K562 (cell line): Measurements from ENCODE around the gene TFAP2A. TPM values are rescaled to one million over a fixed set of nuclear protein-coding genes. Genes with fewer than 3 reads are reported as not detected.

Experiments
- ARHGAP35 ChIP-seq: fragments of 450-650 bp; IDR thresholded peaks from 2 replicates; pipeline ENCODE4 v1.6.1; 2018; ENCODE audit not compliant: partially characterized antibody
- BMI1 ChIP-seq: fragments of 150-350 bp; IDR thresholded peaks from 2 replicates; pipeline ENCODE4 v1.6.1; 2014; ENCODE audit warnings: low read length
- BRD9 ChIP-seq: fragments of 450-650 bp; IDR thresholded peaks from 2 replicates; pipeline ENCODE4 v1.6.1; 2018; ENCODE audit warnings: low read depth; ENCODE audit not compliant: partially characterized antibody
- EZH2 ChIP-seq: IDR thresholded peaks from 2 replicates; pipeline ENCODE4 v1.6.1; 2012; ENCODE audit warnings: low read depth, mild to moderate bottlenecking, inconsistent platforms, low read length, borderline replicate concordance
- FIP1L1 ChIP-seq: fragments of 200-400 bp; formaldehyde crosslinking; IDR thresholded peaks from 2 replicates; pipeline ENCODE4 v1.6.1; 2018; ENCODE audit warnings: mild to moderate bottlenecking, low read depth, low read length; ENCODE audit not compliant: poor library complexity, severe bottlenecking
- GABPB1 ChIP-seq: sonication (generic); formaldehyde crosslinking; IDR thresholded peaks from 2 replicates; pipeline ENCODE4 v1.8.0; 2022; ENCODE audit warnings: mild to moderate bottlenecking, missing genetic modification reagents
- GATAD2B ChIP-seq: fragments of 450-650 bp; IDR thresholded peaks from 2 replicates; pipeline ENCODE4 v1.6.1; 2017; ENCODE audit warnings: mild to moderate bottlenecking, borderline replicate concordance
- MAFG ChIP-seq: fragments of 450-650 bp; conservative IDR thresholded peaks from 2 replicates; pipeline ENCODE4 v1.6.1; 2016; ENCODE audit warnings: missing genetic modification characterization, missing compliant biosample characterization
- MYC ChIP-seq, 2 experiments: fragments of 250-450 bp in 1 of 2; sonication (Bioruptor Pico) in 1 of 2; IDR thresholded peaks; 2 replicates each; pipeline versions ENCODE4 v1.5.1 to v1.6.1; 2012 to 2021; ENCODE audit warnings: low read depth in 2 of 2, borderline replicate concordance in 1 of 2, improper control_type of control experiment in 1 of 2, low read length in 1 of 2, mild to moderate bottlenecking in 1 of 2, moderate library complexity in 1 of 2
- PHB ChIP-seq: fragments of 250-450 bp; sonication (Bioruptor Pico); IDR thresholded peaks from 2 replicates; pipeline ENCODE4 v1.5.0; 2021
- RBM15 ChIP-seq: fragments of 200-400 bp; formaldehyde crosslinking; IDR thresholded peaks from 2 replicates; pipeline ENCODE4 v1.6.1; 2018; ENCODE audit warnings: mild to moderate bottlenecking, low read length, moderate library complexity; ENCODE audit not compliant: insufficient read depth
- SMARCE1 ChIP-seq: fragments of 450-650 bp; IDR thresholded peaks from 2 replicates; pipeline ENCODE4 v1.7.1; 2016; ENCODE audit warnings: mild to moderate bottlenecking
- ZNF23 ChIP-seq: fragments of 250-450 bp; sonication (Bioruptor Pico); IDR thresholded peaks from 2 replicates; pipeline ENCODE4 v1.4.0; 2020; ENCODE audit warnings: mild to moderate bottlenecking
- ZNF384 ChIP-seq: IDR thresholded peaks from 2 replicates; pipeline ENCODE4 v1.6.1; 2012; ENCODE audit warnings: low read depth, low read length, improper control_type of control experiment
- polyA plus RNA-seq, 8 experiments: library from polyadenylated mRNA; depleted of rRNA in 4 of 8; stranded (reverse) in 5 of 8; unstranded in 3 of 8; fragments of >200 nt; fragmentation: Nextera tagmentation in 2 of 8; fragmentation: Illumina TruSeq in 1 of 8; extraction: Ambion mirVana in 2 of 8; extraction: Trizol in 1 of 8; gene quantifications; 2 replicates each; pipeline versions ENCODE4 v1.2.1 to v1.2.3, GENCODE V29; 2011 to 2014; ENCODE audit warnings: inconsistent platforms in 1 of 8, missing spikeins in 1 of 8
- total RNA-seq, 7 experiments: library from RNA; depleted of rRNA in 6 of 7; stranded (reverse); fragments of >200 nt in 6 of 7; fragmentation: Illumina TruSeq in 2 of 7; extraction: Trizol in 2 of 7; gene quantifications; 2 replicates each; pipeline versions ENCODE4 v1.2.1 to v1.2.3, GENCODE V29; 2011 to 2021; ENCODE audit warnings: low replicate concordance in 1 of 7
- TF ChIP-seq, protein P1 (sequence below): fragments of 250-450 bp; sonication (Bioruptor Pico); IDR thresholded peaks from 2 replicates; pipeline ENCODE4 v1.8.0; 2021; ENCODE audit warnings: borderline replicate concordance, mild to moderate bottlenecking, moderate library complexity; ENCODE audit not compliant: poor library complexity, severe bottlenecking
- TF ChIP-seq, protein P2 (sequence below): fragments of 450-650 bp; IDR thresholded peaks from 2 replicates; pipeline ENCODE4 v1.6.1; 2016; ENCODE audit warnings: borderline replicate concordance
- TF ChIP-seq, protein P3 (sequence below): sonication (generic); formaldehyde crosslinking; IDR thresholded peaks from 2 replicates; pipeline ENCODE4 v1.8.0; 2022; ENCODE audit warnings: mild to moderate bottlenecking, missing genetic modification reagents
- TF ChIP-seq, protein P4 (sequence below): fragments of 200-800 bp; sonication (Bioruptor generic); IDR thresholded peaks from 2 replicates; pipeline ENCODE4 v1.6.1; 2016; ENCODE audit warnings: missing genetic modification characterization, missing compliant biosample characterization

TFAP2A gene
- total and polyA plus RNA-seq, 9 of the 15 experiments (the other 6 are each of a cell fraction or from before 2014, with no cell fraction given): 0.14 to 0.53 (median 0.19) TPM; not detected in 1

DNA sequence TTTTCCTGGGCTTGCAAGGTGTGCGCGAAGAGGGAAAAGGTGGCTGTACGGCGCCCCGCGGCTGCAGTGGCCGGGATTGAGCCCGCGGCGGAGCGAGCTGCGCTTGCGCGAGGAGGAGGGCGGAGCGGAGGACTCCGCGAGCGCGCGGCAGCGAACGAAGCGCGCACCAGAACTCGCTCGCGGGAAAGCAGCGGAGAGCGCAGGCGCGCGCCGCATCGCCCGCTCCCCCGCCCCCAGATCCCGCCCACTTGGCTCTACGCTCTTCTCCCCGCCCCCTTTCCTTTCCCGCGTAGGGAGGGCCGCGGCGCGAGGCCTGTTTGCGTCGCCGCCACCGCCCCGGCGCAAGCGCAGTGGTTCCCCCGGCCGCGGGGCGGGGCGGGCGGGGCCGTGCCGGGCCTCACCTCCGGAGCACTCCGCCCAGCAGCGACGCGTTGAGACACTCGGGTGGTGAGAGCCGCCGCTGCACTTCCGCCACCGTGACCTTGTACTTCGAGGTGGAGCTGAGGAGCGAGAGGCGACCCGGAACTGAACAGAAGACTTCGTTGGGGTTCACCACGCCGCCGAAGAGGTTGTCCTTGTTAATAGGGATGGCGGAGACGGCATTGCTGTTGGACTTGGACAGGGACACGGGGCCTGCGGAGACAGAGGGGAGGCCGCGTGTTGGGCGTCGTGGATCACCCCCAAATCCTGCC lies 10.6 kb downstream of the TFAP2A start (continued):
- TF ChIP-seq, protein P1, sequence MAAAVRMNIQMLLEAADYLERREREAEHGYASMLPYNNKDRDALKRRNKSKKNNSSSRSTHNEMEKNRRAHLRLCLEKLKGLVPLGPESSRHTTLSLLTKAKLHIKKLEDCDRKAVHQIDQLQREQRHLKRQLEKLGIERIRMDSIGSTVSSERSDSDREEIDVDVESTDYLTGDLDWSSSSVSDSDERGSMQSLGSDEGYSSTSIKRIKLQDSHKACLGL (CRISPR knock-in tag): no peak
- TF ChIP-seq GATAD2B: no peak
- TF ChIP-seq FIP1L1: peak; percentile 51
- TF ChIP-seq, protein P2, sequence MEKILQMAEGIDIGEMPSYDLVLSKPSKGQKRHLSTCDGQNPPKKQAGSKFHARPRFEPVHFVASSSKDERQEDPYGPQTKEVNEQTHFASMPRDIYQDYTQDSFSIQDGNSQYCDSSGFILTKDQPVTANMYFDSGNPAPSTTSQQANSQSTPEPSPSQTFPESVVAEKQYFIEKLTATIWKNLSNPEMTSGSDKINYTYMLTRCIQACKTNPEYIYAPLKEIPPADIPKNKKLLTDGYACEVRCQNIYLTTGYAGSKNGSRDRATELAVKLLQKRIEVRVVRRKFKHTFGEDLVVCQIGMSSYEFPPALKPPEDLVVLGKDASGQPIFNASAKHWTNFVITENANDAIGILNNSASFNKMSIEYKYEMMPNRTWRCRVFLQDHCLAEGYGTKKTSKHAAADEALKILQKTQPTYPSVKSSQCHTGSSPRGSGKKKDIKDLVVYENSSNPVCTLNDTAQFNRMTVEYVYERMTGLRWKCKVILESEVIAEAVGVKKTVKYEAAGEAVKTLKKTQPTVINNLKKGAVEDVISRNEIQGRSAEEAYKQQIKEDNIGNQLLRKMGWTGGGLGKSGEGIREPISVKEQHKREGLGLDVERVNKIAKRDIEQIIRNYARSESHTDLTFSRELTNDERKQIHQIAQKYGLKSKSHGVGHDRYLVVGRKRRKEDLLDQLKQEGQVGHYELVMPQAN: peak; percentile 44; the same call in 1 of the 2 replicates
- peak; percentile 98 for TF ChIP-seq GABPB1 (CRISPR knock-in tag)
- no peak for TF ChIP-seq BRD9
- TF ChIP-seq SMARCE1: no peak; the same call in 1 of the 2 replicates
- TF ChIP-seq RBM15: no peak
- TF ChIP-seq, protein P3, sequence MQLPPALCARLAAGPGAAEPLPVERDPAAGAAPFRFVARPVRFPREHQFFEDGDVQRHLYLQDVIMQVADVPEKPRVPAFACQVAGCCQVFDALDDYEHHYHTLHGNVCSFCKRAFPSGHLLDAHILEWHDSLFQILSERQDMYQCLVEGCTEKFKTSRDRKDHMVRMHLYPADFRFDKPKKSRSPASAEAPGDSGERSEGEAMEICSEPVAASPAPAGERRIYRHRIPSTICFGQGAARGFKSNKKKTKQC (CRISPR knock-in tag): peak; percentile 60; the same call in 1 of the 2 replicates
- TF ChIP-seq ZNF384: 0 out of 2 replicates have a peak, but pooled peaks have one; percentile 3
- peak; percentile 34; the same call in 1 of the 2 replicates for TF ChIP-seq MAFG (tag)
- no peak for TF ChIP-seq BMI1
- peak; percentile 78 for TF ChIP-seq MYC (IDR thresholded peaks at IDR 0.05; ENCODE audit: low read depth, low read length)
- TF ChIP-seq MYC (CRISPR knock-in tag; IDR thresholded peaks at IDR 0.05; ENCODE audit: borderline replicate concordance, low read depth): no peak; the same call in 1 of the 2 replicates
- no peak for TF ChIP-seq ARHGAP35
- TF ChIP-seq PHB: 0 out of 2 replicates have a peak, but pooled peaks have one; percentile 46
- TF ChIP-seq EZH2: no peak
- TF ChIP-seq ZNF23 (CRISPR knock-in tag): no peak
- TF ChIP-seq, protein P4, sequence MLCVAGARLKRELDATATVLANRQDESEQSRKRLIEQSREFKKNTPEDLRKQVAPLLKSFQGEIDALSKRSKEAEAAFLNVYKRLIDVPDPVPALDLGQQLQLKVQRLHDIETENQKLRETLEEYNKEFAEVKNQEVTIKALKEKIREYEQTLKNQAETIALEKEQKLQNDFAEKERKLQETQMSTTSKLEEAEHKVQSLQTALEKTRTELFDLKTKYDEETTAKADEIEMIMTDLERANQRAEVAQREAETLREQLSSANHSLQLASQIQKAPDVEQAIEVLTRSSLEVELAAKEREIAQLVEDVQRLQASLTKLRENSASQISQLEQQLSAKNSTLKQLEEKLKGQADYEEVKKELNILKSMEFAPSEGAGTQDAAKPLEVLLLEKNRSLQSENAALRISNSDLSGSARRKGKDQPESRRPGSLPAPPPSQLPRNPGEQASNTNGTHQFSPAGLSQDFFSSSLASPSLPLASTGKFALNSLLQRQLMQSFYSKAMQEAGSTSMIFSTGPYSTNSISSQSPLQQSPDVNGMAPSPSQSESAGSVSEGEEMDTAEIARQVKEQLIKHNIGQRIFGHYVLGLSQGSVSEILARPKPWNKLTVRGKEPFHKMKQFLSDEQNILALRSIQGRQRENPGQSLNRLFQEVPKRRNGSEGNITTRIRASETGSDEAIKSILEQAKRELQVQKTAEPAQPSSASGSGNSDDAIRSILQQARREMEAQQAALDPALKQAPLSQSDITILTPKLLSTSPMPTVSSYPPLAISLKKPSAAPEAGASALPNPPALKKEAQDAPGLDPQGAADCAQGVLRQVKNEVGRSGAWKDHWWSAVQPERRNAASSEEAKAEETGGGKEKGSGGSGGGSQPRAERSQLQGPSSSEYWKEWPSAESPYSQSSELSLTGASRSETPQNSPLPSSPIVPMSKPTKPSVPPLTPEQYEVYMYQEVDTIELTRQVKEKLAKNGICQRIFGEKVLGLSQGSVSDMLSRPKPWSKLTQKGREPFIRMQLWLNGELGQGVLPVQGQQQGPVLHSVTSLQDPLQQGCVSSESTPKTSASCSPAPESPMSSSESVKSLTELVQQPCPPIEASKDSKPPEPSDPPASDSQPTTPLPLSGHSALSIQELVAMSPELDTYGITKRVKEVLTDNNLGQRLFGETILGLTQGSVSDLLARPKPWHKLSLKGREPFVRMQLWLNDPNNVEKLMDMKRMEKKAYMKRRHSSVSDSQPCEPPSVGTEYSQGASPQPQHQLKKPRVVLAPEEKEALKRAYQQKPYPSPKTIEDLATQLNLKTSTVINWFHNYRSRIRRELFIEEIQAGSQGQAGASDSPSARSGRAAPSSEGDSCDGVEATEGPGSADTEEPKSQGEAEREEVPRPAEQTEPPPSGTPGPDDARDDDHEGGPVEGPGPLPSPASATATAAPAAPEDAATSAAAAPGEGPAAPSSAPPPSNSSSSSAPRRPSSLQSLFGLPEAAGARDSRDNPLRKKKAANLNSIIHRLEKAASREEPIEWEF: peak; percentile 93; the same call in 1 of the 2 replicates
